ENCODE measurements around the gene UBASH3A. TPM values are rescaled to one million over a fixed set of nuclear protein-coding genes. Genes with fewer than 3 reads are reported as not detected.
A peak's percentile ranks its signal among the peaks of the same experiment; 100 is the strongest.

UBASH3A gene
- total RNA-seq, 6 experiments from 2014 or later = 0.12 to 0.50 (median 0.15) TPM

DNA sequence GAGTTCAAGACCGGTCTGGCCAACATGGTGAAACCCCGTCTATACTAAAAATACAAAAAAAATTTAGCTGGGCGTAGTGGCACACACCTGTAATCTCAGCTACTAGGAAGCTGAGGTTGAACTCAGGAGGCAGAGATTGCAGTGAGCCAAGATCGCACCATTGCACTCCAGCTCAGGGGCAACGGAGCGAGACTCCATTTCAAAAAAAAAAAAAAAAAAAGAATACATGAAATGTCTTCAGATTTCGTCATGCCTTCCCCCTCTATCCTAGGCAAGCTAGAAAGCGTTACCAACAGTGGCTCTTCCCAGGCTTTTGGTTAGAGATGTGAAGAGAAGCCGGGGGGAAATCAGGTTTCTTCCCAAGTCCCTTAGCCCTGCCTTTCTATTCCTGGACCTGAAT is 41.0 kb upstream of the UBASH3A start:
- Histone ChIP-seq H3K4me3 (no peak overlapping the region), H3K4me1 (no peaks in the 10 kb centered on the region), H3K27me3 (no peaks in the 10 kb centered on the region), H3K36me3 (no peaks in the 10 kb centered on the region), H3K27ac (no peak overlapping the region), H3K9me3 (no peaks in the 10 kb centered on the region)
- DNase-seq = no peak
- 55% methylated on average over 6 of the region's 9 CpGs for WGBS (ENCODE audit: insufficient coverage, low coverage, low lambda C conversion rate, missing lambda C conversion rate)
- ATAC-seq = no peak
- intact Hi-C loops (cut with DNase I) = no loop called here
- TF ChIP-seq POLR2A (IDR thresholded peaks at IDR 0.05) (no peak), CTCF (IDR thresholded peaks at IDR 0.05) (no peak)

- DNase-seq = peak in 1 of 3 donors; percentile 5
- no peak overlapping the region for H3K4me3 ChIP-seq
- 57% methylated on average over 6 of the region's 8 CpGs for WGBS (ENCODE audit: insufficient coverage, low coverage, low lambda C conversion rate, missing lambda C conversion rate)
- no peaks in the 10 kb centered on the region for H3K36me3 ChIP-seq
- intact Hi-C loops (cut with DNase I) = no loop called here
- H3K27ac ChIP-seq = no peak overlapping the region
- no peaks in the 10 kb centered on the region for H3K27me3 ChIP-seq
- TF ChIP-seq CTCF (IDR thresholded peaks at IDR 0.05) (no peak), POLR2A (IDR thresholded peaks at IDR 0.05) (no peak)
- no peak for ATAC-seq
- H3K9me3 ChIP-seq = no peaks in the 10 kb centered on the region
- H3K4me1 ChIP-seq = no peaks in the 10 kb centered on the region
Measured at GRCh38 chr21:42363312-42363711, 40.4 kb upstream of the UBASH3A start.

DNA sequence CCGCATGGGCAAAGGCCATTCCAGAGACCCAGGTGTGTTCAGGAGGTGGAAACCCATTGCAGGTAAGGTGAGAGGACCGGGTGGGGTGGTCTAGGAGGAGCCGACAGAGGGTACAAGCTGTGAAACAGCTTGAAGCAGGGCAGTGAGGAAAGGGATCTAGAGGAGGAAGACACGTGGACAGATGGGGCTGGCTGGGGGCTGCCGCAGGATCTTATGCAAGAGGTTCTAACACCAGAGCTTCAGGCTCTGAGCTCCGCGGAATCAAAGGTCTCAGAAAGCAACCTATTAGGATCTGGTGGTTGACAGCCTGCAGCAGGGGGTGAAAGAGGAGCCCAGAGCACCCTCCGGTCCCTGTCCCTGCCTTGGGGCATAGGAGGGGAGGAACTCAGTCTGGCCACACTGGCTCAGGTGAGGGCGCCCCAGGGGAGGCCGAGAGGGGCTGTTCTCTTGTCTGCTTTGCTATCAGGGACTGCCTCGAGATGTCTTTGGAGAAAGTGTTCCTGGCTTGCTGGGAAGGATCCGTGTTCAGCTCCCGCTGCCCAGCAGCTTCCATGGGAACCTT is 39.3 kb upstream of the UBASH3A start:
- DNase-seq (peak in 1 of 3 donors; percentile 37), ATAC-seq (no peak)
- Histone ChIP-seq H3K27me3 (no peaks in the 10 kb centered on the region), H3K9me3 (no peaks in the 10 kb centered on the region), H3K4me1 (no peaks in the 10 kb centered on the region), H3K36me3 (no peaks in the 10 kb centered on the region), H3K4me3 (no peak overlapping the region), H3K27ac (no peak overlapping the region)
- TF ChIP-seq CTCF (IDR thresholded peaks at IDR 0.05) (no peak), POLR2A (IDR thresholded peaks at IDR 0.05) (no peak)
- WGBS (ENCODE audit: insufficient coverage, low coverage, low lambda C conversion rate, missing lambda C conversion rate) = 38% methylated on average over 6 of the region's 13 CpGs
- intact Hi-C loops (cut with DNase I) = no loop called here

GRCh38 chr21:42365770-42366169 is 37.9 kb upstream of the UBASH3A start:
- ATAC-seq (no peak), DNase-seq (no peak)
- Histone ChIP-seq H3K4me3 (no peak overlapping the region), H3K27ac (no peak overlapping the region), H3K27me3 (no peaks in the 10 kb centered on the region), H3K4me1 (no peaks in the 10 kb centered on the region), H3K36me3 (no peaks in the 10 kb centered on the region), H3K9me3 (no peaks in the 10 kb centered on the region)
- intact Hi-C loops (cut with DNase I) = no loop called here
- no peak for TF ChIP-seq CTCF (IDR thresholded peaks at IDR 0.05)
- no peak for TF ChIP-seq POLR2A (IDR thresholded peaks at IDR 0.05)
- WGBS (ENCODE audit: insufficient coverage, low coverage, low lambda C conversion rate, missing lambda C conversion rate) = no CpG with 5 or more reads among the region's 6 CpGs
